ENCODE results near the gene SCTR. TPM values are rescaled to one million over a fixed set of nuclear protein-coding genes. Genes with fewer than 3 reads are reported as not detected.

Gene SCTR
- total and polyA plus RNA-seq, 2 donors (not counting 1 experiment from before 2014, with no cell fraction given): not detected

DNA sequence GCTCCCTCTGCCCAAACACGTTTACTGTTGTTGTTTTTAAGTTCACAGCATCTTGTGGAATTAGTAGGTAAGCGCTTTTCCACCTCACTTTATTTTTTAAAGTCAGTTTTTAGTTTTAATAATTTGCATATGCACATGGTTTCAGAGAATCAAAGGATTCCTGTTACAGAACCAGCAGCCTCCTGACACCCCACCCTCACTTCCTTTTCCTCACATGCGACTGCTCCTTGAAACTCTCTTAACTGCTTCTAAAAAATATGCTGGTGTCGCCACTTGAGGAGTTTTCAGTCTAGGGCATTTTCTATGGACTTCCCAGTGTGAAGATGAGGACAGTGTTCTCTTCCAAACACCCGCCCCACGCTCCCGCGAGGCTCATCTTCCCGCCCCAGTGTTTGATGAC lies 78.2 kb downstream of the SCTR start:
- no peaks in the 10 kb centered on the region for H3K9me3 ChIP-seq (ENCODE audit: control extremely low read depth in 1 of 3, control insufficient read depth in 2 of 3, insufficient read depth in 1 of 3, low read length in 2 of 3)
- H3K79me2 ChIP-seq (ENCODE audit: control insufficient read depth, insufficient read depth, low read length): no peaks in the 10 kb centered on the region
- no peak for TF ChIP-seq EZH2 (IDR thresholded peaks at IDR 0.05; ENCODE audit: borderline replicate concordance, insufficient read depth, low read depth, low read length, poor library complexity, severe bottlenecking)
- TF ChIP-seq, protein P1, sequence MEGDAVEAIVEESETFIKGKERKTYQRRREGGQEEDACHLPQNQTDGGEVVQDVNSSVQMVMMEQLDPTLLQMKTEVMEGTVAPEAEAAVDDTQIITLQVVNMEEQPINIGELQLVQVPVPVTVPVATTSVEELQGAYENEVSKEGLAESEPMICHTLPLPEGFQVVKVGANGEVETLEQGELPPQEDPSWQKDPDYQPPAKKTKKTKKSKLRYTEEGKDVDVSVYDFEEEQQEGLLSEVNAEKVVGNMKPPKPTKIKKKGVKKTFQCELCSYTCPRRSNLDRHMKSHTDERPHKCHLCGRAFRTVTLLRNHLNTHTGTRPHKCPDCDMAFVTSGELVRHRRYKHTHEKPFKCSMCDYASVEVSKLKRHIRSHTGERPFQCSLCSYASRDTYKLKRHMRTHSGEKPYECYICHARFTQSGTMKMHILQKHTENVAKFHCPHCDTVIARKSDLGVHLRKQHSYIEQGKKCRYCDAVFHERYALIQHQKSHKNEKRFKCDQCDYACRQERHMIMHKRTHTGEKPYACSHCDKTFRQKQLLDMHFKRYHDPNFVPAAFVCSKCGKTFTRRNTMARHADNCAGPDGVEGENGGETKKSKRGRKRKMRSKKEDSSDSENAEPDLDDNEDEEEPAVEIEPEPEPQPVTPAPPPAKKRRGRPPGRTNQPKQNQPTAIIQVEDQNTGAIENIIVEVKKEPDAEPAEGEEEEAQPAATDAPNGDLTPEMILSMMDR (IDR thresholded peaks at IDR 0.05): no peak
- H3K9me3 Mint-ChIP-seq (ENCODE audit: insufficient read depth): no peaks in the 10 kb centered on the region
- H3K36me3 ChIP-seq (replicated peaks in 1 of 2; ENCODE audit: control extremely low read depth in 1 of 2, control insufficient read depth in 1 of 2, extremely low read depth in 1 of 2, insufficient read depth in 2 of 2, low read length in 1 of 2): no peaks in the 10 kb centered on the region
- no peak overlapping the region for H3K9ac ChIP-seq (ENCODE audit: low read length)
- ChIA-PET CTCF (no interaction called here), POLR2A (no interaction called here)
- no peaks in the 10 kb centered on the region for H3K4me1 Mint-ChIP-seq
- no peak overlapping the region for H2AFZ ChIP-seq (ENCODE audit: insufficient read depth, low read depth, low read length, poor library complexity, severe bottlenecking)
- ATAC-seq (ENCODE audit: low read depth) (no peak), DNase-seq (no peak)
- H3K4me2 ChIP-seq (replicated peaks; ENCODE audit: low read depth, low read length, poor library complexity, severe bottlenecking): no peak overlapping the region
- H3K4me3 ChIP-seq (ENCODE audit: control extremely low read depth in 1 of 5, extremely low read depth in 1 of 5, insufficient read depth in 1 of 5, low read depth in 2 of 5, low read length in 4 of 5): no peak overlapping the region
- H3K27me3 ChIP-seq (replicated peaks in 1 of 4; ENCODE audit: control extremely low read depth in 1 of 4, control insufficient read depth in 3 of 4, insufficient read depth in 4 of 4, low read length in 3 of 4): peaks cover 0 to 11% (median 5%) of the 10 kb centered on the region in 4 experiments
- no peaks in the 10 kb centered on the region for H4K20me1 ChIP-seq (ENCODE audit: control insufficient read depth, insufficient read depth, low read length, poor library complexity, severe bottlenecking)
- no peaks in the 10 kb centered on the region for H3K4me1 ChIP-seq (ENCODE audit: control insufficient read depth in 2 of 2, insufficient read depth in 2 of 2, low read length in 2 of 2)
- H3K4me3 Mint-ChIP-seq: no peak overlapping the region
- no peak overlapping the region for H3K27ac ChIP-seq (ENCODE audit: low read length in 2 of 2)
- WGBS (ENCODE audit: insufficient coverage): 79% methylated on average over 6 of the region's 9 CpGs
- H3K27me3 Mint-ChIP-seq: peaks cover 31% of the 10 kb centered on the region
- intact Hi-C loops (cut with micrococcal nuclease): no loop called here
- H3K27ac Mint-ChIP-seq: no peak overlapping the region

DNA sequence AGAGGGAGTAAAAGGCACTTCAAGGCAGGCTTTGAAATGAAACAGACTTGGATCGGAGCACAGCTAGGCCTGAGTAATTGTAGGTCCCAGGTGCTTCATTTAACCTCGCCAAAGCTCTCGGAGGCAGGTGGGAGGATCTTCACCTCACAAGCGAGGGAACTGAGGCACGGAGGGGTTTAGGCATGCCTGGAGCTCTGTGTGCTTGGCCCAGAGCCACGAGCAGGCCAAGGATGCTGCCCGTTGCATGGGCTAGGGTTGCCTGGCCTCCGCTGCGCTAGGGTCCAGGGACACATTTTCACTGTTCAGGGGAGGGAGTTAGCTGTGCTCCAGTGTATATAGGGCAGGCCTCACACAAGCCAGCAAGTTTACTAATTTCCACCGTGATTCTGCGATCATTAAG lies 81.4 kb downstream of the SCTR start:
- H3K9ac ChIP-seq (ENCODE audit: low read length): no peak overlapping the region
- no peak for ATAC-seq (ENCODE audit: low read depth)
- H4K20me1 ChIP-seq (ENCODE audit: control insufficient read depth, insufficient read depth, low read length, poor library complexity, severe bottlenecking): no peaks in the 10 kb centered on the region
- H3K79me2 ChIP-seq (ENCODE audit: control insufficient read depth, insufficient read depth, low read length): no peaks in the 10 kb centered on the region
- 86% methylated on average over 8 of the region's 11 CpGs for WGBS (ENCODE audit: insufficient coverage)
- Mint-ChIP-seq H3K9me3 (ENCODE audit: insufficient read depth) (no peaks in the 10 kb centered on the region), H3K27me3 (peaks cover 19% of the 10 kb centered on the region), H3K4me3 (no peak overlapping the region), H3K4me1 (no peaks in the 10 kb centered on the region), H3K27ac (no peak overlapping the region)
- intact Hi-C loops (cut with micrococcal nuclease): no loop called here
- TF ChIP-seq, protein P1 (IDR thresholded peaks at IDR 0.05): no peak
- TF ChIP-seq EZH2 (IDR thresholded peaks at IDR 0.05; ENCODE audit: borderline replicate concordance, insufficient read depth, low read depth, low read length, poor library complexity, severe bottlenecking): no peak
- no peaks in the 10 kb centered on the region for H3K4me1 ChIP-seq (ENCODE audit: control insufficient read depth in 2 of 2, insufficient read depth in 2 of 2, low read length in 2 of 2)
- H3K27ac ChIP-seq (ENCODE audit: low read length in 2 of 2): no peak overlapping the region
- CTCF ChIA-PET: no interaction called here
- H3K36me3 ChIP-seq (replicated peaks in 1 of 2; ENCODE audit: control extremely low read depth in 1 of 2, control insufficient read depth in 1 of 2, extremely low read depth in 1 of 2, insufficient read depth in 2 of 2, low read length in 1 of 2): no peaks in the 10 kb centered on the region
- no peak overlapping the region for H3K4me2 ChIP-seq (replicated peaks; ENCODE audit: low read depth, low read length, poor library complexity, severe bottlenecking)
- POLR2A ChIA-PET: no interaction called here
- H2AFZ ChIP-seq (ENCODE audit: insufficient read depth, low read depth, low read length, poor library complexity, severe bottlenecking): no peak overlapping the region
- peaks cover 0 to 8% (median 1%) of the 10 kb centered on the region in 4 experiments for H3K27me3 ChIP-seq (replicated peaks in 1 of 4; ENCODE audit: control extremely low read depth in 1 of 4, control insufficient read depth in 3 of 4, insufficient read depth in 4 of 4, low read length in 3 of 4)
- no peaks in the 10 kb centered on the region for H3K9me3 ChIP-seq (ENCODE audit: control extremely low read depth in 1 of 3, control insufficient read depth in 2 of 3, insufficient read depth in 1 of 3, low read length in 2 of 3)
- no peak for DNase-seq
- no peak overlapping the region for H3K4me3 ChIP-seq (ENCODE audit: control extremely low read depth in 1 of 5, extremely low read depth in 1 of 5, insufficient read depth in 1 of 5, low read depth in 2 of 5, low read length in 4 of 5)
